ENCODE data around the gene KRTAP1-3. TPM values are rescaled to one million over a fixed set of nuclear protein-coding genes. Genes with fewer than 3 reads are reported as not detected.
"Not testable (repeated sequence)": the region's sequence is repeated elsewhere in the genome, so short reads cannot be mapped to it uniquely, and the experiment has no call there.

Gene KRTAP1-3
- polyA plus RNA-seq, 3 donors: not detected

GRCh38 chr17:41058741-41059140, 24.1 kb upstream of the KRTAP1-3 start:
- H3K27ac ChIP-seq (ENCODE audit: low read depth, low read length): no peak overlapping the region
- 78 to 92% (median 87%) methylated on average over 5 of the region's 5 CpGs for WGBS, 3 donors

GRCh38 chr17:41057547-41057946, 22.9 kb upstream of the KRTAP1-3 start:
- 91 to 97% (median 97%) methylated on average over 1 of the region's 1 CpG for WGBS, 3 donors
- H3K27ac ChIP-seq (ENCODE audit: low read depth, low read length): no peak overlapping the region

- H3K27ac ChIP-seq (ENCODE audit: low read depth, low read length): not testable (repeated sequence)
- WGBS, 3 donors: 18 to 56% (median 56%) methylated on average over 1 of the region's 6 CpGs
Measured at GRCh38 chr17:41055130-41055529, 20.5 kb upstream of the KRTAP1-3 start, which contains the start of gene KRTAP2-2. TSS of gene KRTAP2-2 (minus strand) at chr17:41055230. CDS start at chr17:41055211, 19 bp downstream.

GRCh38 chr17:41054556-41054955, 19.9 kb upstream of the KRTAP1-3 start:
- WGBS, 3 donors: 69 to 79% (median 77%) methylated on average over 6 to 7 of the region's 9 CpGs
- H3K27ac ChIP-seq (ENCODE audit: low read depth, low read length): not testable (repeated sequence)

GRCh38 chr17:41054025-41054424, 19.4 kb upstream of the KRTAP1-3 start:
- 64 to 89% (median 86%) methylated on average over 4 of the region's 4 CpGs for WGBS, 3 donors
- H3K27ac ChIP-seq (ENCODE audit: low read depth, low read length): no peak overlapping the region

- H3K27ac ChIP-seq (ENCODE audit: low read depth, low read length): no peak overlapping the region
Measured at GRCh38 chr17:41052566-41052965, 17.9 kb upstream of the KRTAP1-3 start.

- H3K27ac ChIP-seq (ENCODE audit: low read depth, low read length): no peak overlapping the region
- 46 to 49% (median 48%) methylated on average over 2 of the region's 2 CpGs for WGBS, 3 donors
Measured at GRCh38 chr17:41049110-41049509, 14.4 kb upstream of the KRTAP1-3 start.

- WGBS, 3 donors: 53 to 70% (median 69%) methylated on average over 7 of the region's 7 CpGs
- H3K27ac ChIP-seq (ENCODE audit: low read depth, low read length): no peak overlapping the region
Measured at GRCh38 chr17:41048441-41048840, 13.8 kb upstream of the KRTAP1-3 start.

GRCh38 chr17:41046735-41047465, 12.2 kb upstream of the KRTAP1-3 start, which contains the start of gene KRTAP2-1:
TSS of gene KRTAP2-1 (minus strand) at chr17:41047316. CDS start at chr17:41047267, 49 bp downstream.
- H3K27ac ChIP-seq (ENCODE audit: low read depth, low read length): not testable (repeated sequence)
- WGBS, 3 donors: 49 to 71% (median 55%) methylated on average over 8 to 10 of the region's 33 CpGs

- H3K27ac ChIP-seq (ENCODE audit: low read depth, low read length): no peak overlapping the region
- 97 to 100% (median 100%) methylated on average over 1 of the region's 1 CpG for WGBS, 3 donors
Measured at GRCh38 chr17:41042953-41043352, 8.3 kb upstream of the KRTAP1-3 start.

- not testable (repeated sequence) for H3K27ac ChIP-seq (ENCODE audit: low read depth, low read length)
- WGBS, 3 donors: 58 to 84% (median 73%) methylated on average over 13 to 14 of the region's 14 CpGs
Measured at GRCh38 chr17:41040783-41041571, 6.3 kb upstream of the KRTAP1-3 start, which contains the start of gene KRTAP1-1. TSS of gene KRTAP1-1 (minus strand) at chr17:41041450. CDS start at chr17:41041397, 53 bp downstream.

GRCh38 chr17:41037853-41038350, 3.2 kb upstream of the KRTAP1-3 start:
- H3K27ac ChIP-seq (ENCODE audit: low read depth, low read length): no peak overlapping the region
- 72 to 84% (median 81%) methylated on average over 2 of the region's 2 CpGs for WGBS, 3 donors

- H3K27ac ChIP-seq (ENCODE audit: low read depth, low read length): no peak within 1 kb of the TSS
- whole genome bisulfite sequencing, 3 donors: 83 to 86% (median 83%) methylated on average over 12 of the region's 12 CpGs
Measured at GRCh38 chr17:41029633-41030245, 4.9 kb downstream of the KRTAP1-3 start, which contains the start of gene KRTAP1-4. TSS of gene KRTAP1-4 (minus strand) at chr17:41030195. CDS start at chr17:41030078, 117 bp downstream.

- WGBS, 3 donors: 62 to 83% (median 81%) methylated on average over 9 of the region's 9 CpGs
- no peak within 1 kb of the TSS for H3K27ac ChIP-seq (ENCODE audit: low read depth, low read length)
Measured at GRCh38 chr17:41026715-41027471, 7.8 kb downstream of the KRTAP1-3 start, which contains the start of gene KRTAP1-5. TSS of gene KRTAP1-5 (minus strand) at chr17:41027208. CDS start at chr17:41027155, 53 bp downstream.

- WGBS, 3 donors: 60 to 77% (median 76%) methylated on average over 3 of the region's 3 CpGs
Measured at GRCh38 chr17:41024697-41025096, 10.0 kb downstream of the KRTAP1-3 start.

GRCh38 chr17:41020336-41020735, 14.3 kb downstream of the KRTAP1-3 start:
- no peak overlapping the region for H3K27ac ChIP-seq (ENCODE audit: low read depth, low read length)

More at GRCh38 chr17:41024697-41025096, 10.0 kb downstream of the KRTAP1-3 start:
- no peak overlapping the region for H3K27ac ChIP-seq (ENCODE audit: low read depth, low read length)

GRCh38 chr17:41019415-41019814, 15.3 kb downstream of the KRTAP1-3 start:
- 93 to 97% (median 93%) methylated on average over 3 of the region's 3 CpGs for WGBS, 3 donors
- H3K27ac ChIP-seq (ENCODE audit: low read depth, low read length): no peak overlapping the region

- no peak overlapping the region for H3K27ac ChIP-seq (ENCODE audit: low read depth, low read length)
- WGBS, 3 donors: 54 to 63% (median 56%) methylated on average over 3 of the region's 3 CpGs
Measured at GRCh38 chr17:41018541-41018940, 16.1 kb downstream of the KRTAP1-3 start.
